ENCODE measurements around the gene RAVER1. TPM values are rescaled to one million over a fixed set of nuclear protein-coding genes. Genes with fewer than 3 reads are reported as not detected.
A peak's percentile ranks its signal among the peaks of the same experiment; 100 is the strongest.

RAVER1 gene
- total and polyA plus RNA-seq, 2 of the 13 experiments (the other 11 are each of a cell fraction or from before 2014, with no cell fraction given), result 3.6 to 7.9 TPM

DNA sequence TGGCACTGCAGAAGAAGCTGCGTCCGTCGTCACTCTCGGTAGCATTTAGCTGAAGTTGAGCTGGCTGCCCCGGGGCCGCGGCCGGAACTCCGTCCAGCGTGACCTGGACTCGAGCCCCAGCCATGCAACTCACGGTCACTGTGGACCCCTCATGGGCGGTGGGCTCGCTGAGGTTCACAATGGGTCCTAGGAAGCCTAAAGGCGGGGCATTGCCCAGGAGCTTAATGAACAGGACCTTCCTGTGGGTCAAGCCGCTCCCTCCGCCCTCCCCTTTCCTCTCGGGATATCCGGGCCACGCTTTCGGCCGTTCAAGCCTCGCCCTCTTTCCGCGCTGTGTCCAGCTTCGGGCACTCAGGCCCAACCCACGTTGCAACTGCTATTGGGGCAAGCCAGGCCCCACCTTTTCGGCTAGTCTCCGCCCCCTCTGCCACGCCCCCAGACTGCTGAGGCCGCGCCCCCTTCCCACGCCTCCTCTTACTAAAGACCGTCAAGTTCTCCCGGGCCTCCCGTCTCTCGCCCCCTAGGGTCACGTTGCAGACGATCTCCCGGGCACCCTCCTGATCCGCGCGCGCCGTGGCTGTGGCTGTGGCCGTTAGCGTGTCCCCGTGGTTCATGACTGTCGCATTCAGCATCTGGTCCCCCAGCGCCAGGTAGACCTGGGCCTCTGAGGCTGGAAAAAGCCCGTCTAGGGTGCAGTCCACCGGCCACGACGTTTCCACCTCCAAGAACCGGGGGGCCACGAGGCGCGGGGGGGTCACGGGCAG is 1.4 kb upstream of the RAVER1 start (continued):
- TF ChIP-seq DR1 (CRISPR knock-in tag; IDR thresholded peaks at IDR 0.05), result peak; percentile 88
- TF ChIP-seq ZNF572 (CRISPR knock-in tag; IDR thresholded peaks at IDR 0.05), result no peak
- TF ChIP-seq, protein P1, sequence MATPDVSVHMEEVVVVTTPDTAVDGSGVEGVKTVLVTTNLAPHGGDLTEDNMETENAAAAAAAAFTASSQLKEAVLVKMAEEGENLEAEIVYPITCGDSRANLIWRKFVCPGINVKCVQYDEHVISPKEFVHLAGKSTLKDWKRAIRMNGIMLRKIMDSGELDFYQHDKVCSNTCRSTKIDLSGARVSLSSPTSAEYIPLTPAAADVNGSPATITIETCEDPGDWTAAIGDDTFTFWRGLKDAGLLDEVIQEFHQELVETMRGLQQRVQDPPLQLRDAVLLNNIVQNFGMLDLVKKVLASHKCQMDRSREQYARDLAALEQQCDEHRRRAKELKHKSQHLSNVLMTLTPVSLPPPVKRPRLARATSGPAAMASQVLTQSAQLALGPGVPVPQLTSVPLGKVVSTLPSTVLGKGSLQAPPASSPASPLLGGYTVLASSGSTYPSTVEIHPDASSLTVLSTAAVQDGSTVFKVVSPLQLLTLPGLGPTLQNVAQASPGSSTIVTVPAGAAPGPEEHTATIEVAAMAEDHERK (CRISPR knock-in tag; IDR thresholded peaks at IDR 0.05; ENCODE audit: low read depth), result no peak
- TF ChIP-seq, protein P2, sequence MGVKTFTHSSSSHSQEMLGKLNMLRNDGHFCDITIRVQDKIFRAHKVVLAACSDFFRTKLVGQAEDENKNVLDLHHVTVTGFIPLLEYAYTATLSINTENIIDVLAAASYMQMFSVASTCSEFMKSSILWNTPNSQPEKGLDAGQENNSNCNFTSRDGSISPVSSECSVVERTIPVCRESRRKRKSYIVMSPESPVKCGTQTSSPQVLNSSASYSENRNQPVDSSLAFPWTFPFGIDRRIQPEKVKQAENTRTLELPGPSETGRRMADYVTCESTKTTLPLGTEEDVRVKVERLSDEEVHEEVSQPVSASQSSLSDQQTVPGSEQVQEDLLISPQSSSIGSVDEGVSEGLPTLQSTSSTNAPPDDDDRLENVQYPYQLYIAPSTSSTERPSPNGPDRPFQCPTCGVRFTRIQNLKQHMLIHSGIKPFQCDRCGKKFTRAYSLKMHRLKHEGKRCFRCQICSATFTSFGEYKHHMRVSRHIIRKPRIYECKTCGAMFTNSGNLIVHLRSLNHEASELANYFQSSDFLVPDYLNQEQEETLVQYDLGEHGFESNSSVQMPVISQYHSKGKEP (CRISPR knock-in tag; IDR thresholded peaks at IDR 0.05), result no peak
- TF ChIP-seq, protein P3, sequence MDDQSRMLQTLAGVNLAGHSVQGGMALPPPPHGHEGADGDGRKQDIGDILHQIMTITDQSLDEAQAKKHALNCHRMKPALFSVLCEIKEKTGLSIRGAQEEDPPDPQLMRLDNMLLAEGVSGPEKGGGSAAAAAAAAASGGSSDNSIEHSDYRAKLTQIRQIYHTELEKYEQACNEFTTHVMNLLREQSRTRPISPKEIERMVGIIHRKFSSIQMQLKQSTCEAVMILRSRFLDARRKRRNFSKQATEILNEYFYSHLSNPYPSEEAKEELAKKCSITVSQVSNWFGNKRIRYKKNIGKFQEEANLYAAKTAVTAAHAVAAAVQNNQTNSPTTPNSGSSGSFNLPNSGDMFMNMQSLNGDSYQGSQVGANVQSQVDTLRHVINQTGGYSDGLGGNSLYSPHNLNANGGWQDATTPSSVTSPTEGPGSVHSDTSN (CRISPR knock-in tag; IDR thresholded peaks at IDR 0.05; ENCODE audit: borderline replicate concordance), result no peak
- TF ChIP-seq CCDC6 (CRISPR knock-in tag; IDR thresholded peaks at IDR 0.05), result 0 out of 2 replicates have a peak, but pooled peaks have one; percentile 17
- TF ChIP-seq, protein P4, sequence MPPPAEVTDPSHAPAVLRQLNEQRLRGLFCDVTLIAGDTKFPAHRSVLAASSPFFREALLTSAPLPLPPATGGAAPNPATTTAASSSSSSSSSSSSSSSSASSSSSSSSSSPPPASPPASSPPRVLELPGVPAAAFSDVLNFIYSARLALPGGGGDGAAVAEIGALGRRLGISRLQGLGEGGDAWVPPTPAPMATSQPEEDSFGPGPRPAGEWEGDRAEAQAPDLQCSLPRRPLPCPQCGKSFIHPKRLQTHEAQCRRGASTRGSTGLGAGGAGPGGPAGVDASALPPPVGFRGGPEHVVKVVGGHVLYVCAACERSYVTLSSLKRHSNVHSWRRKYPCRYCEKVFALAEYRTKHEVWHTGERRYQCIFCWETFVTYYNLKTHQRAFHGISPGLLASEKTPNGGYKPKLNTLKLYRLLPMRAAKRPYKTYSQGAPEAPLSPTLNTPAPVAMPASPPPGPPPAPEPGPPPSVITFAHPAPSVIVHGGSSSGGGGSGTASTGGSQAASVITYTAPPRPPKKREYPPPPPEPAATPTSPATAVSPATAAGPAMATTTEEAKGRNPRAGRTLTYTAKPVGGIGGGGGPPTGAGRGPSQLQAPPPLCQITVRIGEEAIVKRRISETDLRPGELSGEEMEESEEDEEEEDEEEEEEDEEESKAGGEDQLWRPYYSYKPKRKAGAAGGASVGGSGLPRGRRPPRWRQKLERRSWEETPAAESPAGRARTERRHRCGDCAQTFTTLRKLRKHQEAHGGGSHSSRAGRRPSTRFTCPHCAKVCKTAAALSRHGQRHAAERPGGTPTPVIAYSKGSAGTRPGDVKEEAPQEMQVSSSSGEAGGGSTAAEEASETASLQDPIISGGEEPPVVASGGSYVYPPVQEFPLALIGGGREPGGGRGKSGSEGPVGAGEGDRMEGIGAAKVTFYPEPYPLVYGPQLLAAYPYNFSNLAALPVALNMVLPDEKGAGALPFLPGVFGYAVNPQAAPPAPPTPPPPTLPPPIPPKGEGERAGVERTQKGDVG (CRISPR knock-in tag; IDR thresholded peaks at IDR 0.05; ENCODE audit: borderline replicate concordance), result peak; percentile 73
- no peak for TF ChIP-seq HHEX (CRISPR knock-in tag; IDR thresholded peaks at IDR 0.05)
- TF ChIP-seq, protein P5, sequence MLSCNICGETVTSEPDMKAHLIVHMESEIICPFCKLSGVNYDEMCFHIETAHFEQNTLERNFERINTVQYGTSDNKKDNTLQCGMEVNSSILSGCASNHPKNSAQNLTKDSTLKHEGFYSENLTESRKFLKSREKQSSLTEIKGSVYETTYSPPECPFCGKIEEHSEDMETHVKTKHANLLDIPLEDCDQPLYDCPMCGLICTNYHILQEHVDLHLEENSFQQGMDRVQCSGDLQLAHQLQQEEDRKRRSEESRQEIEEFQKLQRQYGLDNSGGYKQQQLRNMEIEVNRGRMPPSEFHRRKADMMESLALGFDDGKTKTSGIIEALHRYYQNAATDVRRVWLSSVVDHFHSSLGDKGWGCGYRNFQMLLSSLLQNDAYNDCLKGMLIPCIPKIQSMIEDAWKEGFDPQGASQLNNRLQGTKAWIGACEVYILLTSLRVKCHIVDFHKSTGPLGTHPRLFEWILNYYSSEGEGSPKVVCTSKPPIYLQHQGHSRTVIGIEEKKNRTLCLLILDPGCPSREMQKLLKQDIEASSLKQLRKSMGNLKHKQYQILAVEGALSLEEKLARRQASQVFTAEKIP (CRISPR knock-in tag; IDR thresholded peaks at IDR 0.05; ENCODE audit: borderline replicate concordance), result no peak
- TF ChIP-seq TARDBP (CRISPR knock-in tag; IDR thresholded peaks at IDR 0.05), result peak; percentile 60; the same call in 1 of the 2 replicates
- TF ChIP-seq TAF15 (IDR thresholded peaks at IDR 0.05; ENCODE audit: low read depth, low read length, poor library complexity, severe bottlenecking), result peak; percentile 70
- no peak for TF ChIP-seq ISL2 (CRISPR knock-in tag; IDR thresholded peaks at IDR 0.05)
- TF ChIP-seq ZNF235 (CRISPR knock-in tag; IDR thresholded peaks at IDR 0.05; ENCODE audit: borderline replicate concordance), result peak; percentile 43; the same call in 1 of the 2 replicates
- TF ChIP-seq, protein P6, sequence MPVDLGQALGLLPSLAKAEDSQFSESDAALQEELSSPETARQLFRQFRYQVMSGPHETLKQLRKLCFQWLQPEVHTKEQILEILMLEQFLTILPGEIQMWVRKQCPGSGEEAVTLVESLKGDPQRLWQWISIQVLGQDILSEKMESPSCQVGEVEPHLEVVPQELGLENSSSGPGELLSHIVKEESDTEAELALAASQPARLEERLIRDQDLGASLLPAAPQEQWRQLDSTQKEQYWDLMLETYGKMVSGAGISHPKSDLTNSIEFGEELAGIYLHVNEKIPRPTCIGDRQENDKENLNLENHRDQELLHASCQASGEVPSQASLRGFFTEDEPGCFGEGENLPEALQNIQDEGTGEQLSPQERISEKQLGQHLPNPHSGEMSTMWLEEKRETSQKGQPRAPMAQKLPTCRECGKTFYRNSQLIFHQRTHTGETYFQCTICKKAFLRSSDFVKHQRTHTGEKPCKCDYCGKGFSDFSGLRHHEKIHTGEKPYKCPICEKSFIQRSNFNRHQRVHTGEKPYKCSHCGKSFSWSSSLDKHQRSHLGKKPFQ (CRISPR knock-in tag; IDR thresholded peaks at IDR 0.05; ENCODE audit: insufficient replicate concordance), result no peak
- TF ChIP-seq SPEN (CRISPR knock-in tag; IDR thresholded peaks at IDR 0.05; ENCODE audit: low read depth), result peak; percentile 85
- TF ChIP-seq POGZ (CRISPR knock-in tag; IDR thresholded peaks at IDR 0.05), result peak; percentile 59
- TF ChIP-seq REPIN1 (CRISPR knock-in tag; IDR thresholded peaks at IDR 0.05; ENCODE audit: borderline replicate concordance, low read depth), result no peak

Measured in HepG2 (cell line).